HepG2 (cell line): ENCODE data around the gene P2RY8. TPM values are rescaled to one million over a fixed set of nuclear protein-coding genes. Genes with fewer than 3 reads are reported as not detected.

Experiments used
- ATAC-seq: fragments of 200-7000 bp; cut with Tn5 transposase; 3 replicates; pipeline ENCODE4 v1.9.1; 2020; ENCODE audit warnings: mild to moderate bottlenecking, moderate library complexity
- BruUV-seq: library from RNA; stranded (reverse); fragments of 400-500 nt; replicated peaks from 2 replicates; lab custom pipeline; 2021; lab: Mats Ljungman, UMichigan
- CTCF ChIA-PET: fragments of 300-600 bp; formaldehyde crosslinking; extraction: SDS; loops from one replicate; lab custom pipeline; 2021; ENCODE audit warnings: low total read pairs, inconsistent platforms, low intra/inter-chr PET ratio; lab: Yijun Ruan, JAX
- POLR2A ChIA-PET: fragments of 350-600 bp; sonication (Branson Sonifier 250); formaldehyde crosslinking; loops from one replicate; lab custom pipeline; 2020; ENCODE audit warnings: antibody characterized with exemption, inconsistent platforms; lab: Yijun Ruan, JAX
- DNase-seq: peaks from one replicate; pipeline ENCODE4 v3.0.0-alpha.2; 2015; ENCODE audit warnings: low spot score
- FAIRE-seq: peaks from 3 replicates; lab custom pipeline; 2011; peaks lifted over from hg19 to GRCh38; lab: Jason Lieb, UNC
- H2AFZ ChIP-seq: one replicate; pipeline ENCODE4 v1.6.1; 2011; ENCODE audit warnings: low read length, inconsistent platforms
- H3K27ac ChIP-seq: fragments of 300-600 bp; 3 replicates; pipeline ENCODE4 v1.8.0; 2011; ENCODE audit warnings: mixed run types, mild to moderate bottlenecking, mixed read lengths, low read length, inconsistent platforms; ENCODE audit not compliant: insufficient read depth; ENCODE audit errors: extremely low read length
- H3K27me3 ChIP-seq, 2 experiments: fragments of 200-600 bp in 1 of 2; 2 replicates in 1 of 2; 3 replicates in 1 of 2; pipeline versions ENCODE4 v1.6.0 to v1.8.0; 2011; ENCODE audit warnings: low read length in 2 of 2, mild to moderate bottlenecking in 2 of 2, moderate library complexity in 2 of 2, inconsistent platforms in 1 of 2; ENCODE audit not compliant: insufficient read depth in 2 of 2, control insufficient read depth in 1 of 2
- H3K36me3 ChIP-seq, 2 experiments: fragments of 200-600 bp in 1 of 2; replicated peaks in 1 of 2; 2 replicates in 1 of 2; 3 replicates in 1 of 2; pipeline versions ENCODE4 v1.5.1 to v1.8.0; 2011; ENCODE audit warnings: low read length in 2 of 2, inconsistent platforms in 1 of 2; ENCODE audit not compliant: insufficient read depth in 2 of 2, control insufficient read depth in 1 of 2
- H3K4me1 ChIP-seq: 2 replicates; pipeline ENCODE4 v1.5.1; 2012; ENCODE audit warnings: low read length, inconsistent platforms; ENCODE audit not compliant: insufficient read depth
- H3K4me2 ChIP-seq: 2 replicates; pipeline ENCODE4 v1.6.0; 2011; ENCODE audit warnings: low read depth, low read length, inconsistent platforms
- H3K4me3 ChIP-seq, 3 experiments: fragments of 200-600 bp in 1 of 3; sonication (generic), shearing (Covaris generic) in 1 of 3; replicated peaks in 1 of 3; 2 replicates each; pipeline ENCODE4 v1.5.1; 2011 to 2016; ENCODE audit warnings: low read length in 3 of 3, inconsistent platforms in 2 of 3, low read depth in 2 of 3, mild to moderate bottlenecking in 2 of 3, control low read depth in 1 of 3, mixed read lengths in 1 of 3; ENCODE audit not compliant: insufficient read depth in 1 of 3
- H3K79me2 ChIP-seq: one replicate; pipeline ENCODE4 v1.6.1; 2011; ENCODE audit warnings: low read length, inconsistent platforms; ENCODE audit not compliant: insufficient read depth
- H3K9ac ChIP-seq: 2 replicates; pipeline ENCODE4 v1.6.0; 2011; ENCODE audit warnings: mild to moderate bottlenecking, low read depth, low read length, inconsistent platforms; ENCODE audit not compliant: insufficient read depth
- H3K9me3 ChIP-seq: 2 replicates; pipeline ENCODE4 v1.5.1; 2012; ENCODE audit warnings: mild to moderate bottlenecking, low read length
- H4K20me1 ChIP-seq: 2 replicates; pipeline ENCODE4 v1.6.0; 2011; ENCODE audit warnings: inconsistent platforms, mild to moderate bottlenecking, low read length, moderate library complexity; ENCODE audit not compliant: insufficient read depth
- HNRNPK ChIP-seq: fragments of 200-400 bp; formaldehyde crosslinking; IDR thresholded peaks from 2 replicates; pipeline ENCODE4 v1.6.1; 2018; ENCODE audit warnings: low read length, low read depth, moderate library complexity, mild to moderate bottlenecking; ENCODE audit not compliant: poor library complexity, severe bottlenecking
- HNRNPLL ChIP-seq: fragments of 200-400 bp; formaldehyde crosslinking; IDR thresholded peaks from 2 replicates; pipeline ENCODE4 v1.6.1; 2017; ENCODE audit warnings: mild to moderate bottlenecking, low read depth, low read length; ENCODE audit not compliant: poor library complexity, severe bottlenecking
- RARA ChIP-seq: IDR thresholded peaks from 2 replicates; pipeline ENCODE4 v1.6.1; 2016; ENCODE audit warnings: missing genetic modification reagents, missing compliant biosample characterization
- WGBS: methylation state at CpG from one replicate; pipeline ENCODE4 v1.1.6; 2017; ENCODE audit warnings: low lambda C conversion rate; 5-methylcytosine and 5-hydroxymethylcytosine counted together
- in situ Hi-C: cut with HindIII; loops from 2 replicates; pipeline ENCODE4 v1.10.0; 2017; ENCODE audit warnings: low pct_unique_long_range_greater_than_20kb; ENCODE audit not compliant: extremely low pct_ligation_motif_present
- intact Hi-C: fragments of 100-400 bp; cut with micrococcal nuclease; formaldehyde crosslinking; loops from one replicate; pipeline ENCODE4 v1.10.0; 2022; ENCODE audit not compliant: unreplicated experiment
- polyA plus RNA-seq, 8 experiments: library from polyadenylated mRNA; depleted of rRNA in 3 of 8; stranded (reverse) in 7 of 8; unstranded in 1 of 8; fragments of >200 nt; fragmentation: Illumina TruSeq in 4 of 8; extraction: Trizol in 4 of 8; gene quantifications; 2 replicates each; pipeline versions ENCODE4 v1.2.1 to v1.2.3, GENCODE V29; 2011 to 2016; ENCODE audit warnings: low read depth in 4 of 8, missing spikeins in 1 of 8, mixed read lengths in 1 of 8; ENCODE audit not compliant: insufficient read depth in 1 of 8
- total RNA-seq, 5 experiments: library from RNA; depleted of rRNA; stranded (reverse); fragments of >200 nt; fragmentation: Illumina TruSeq; extraction: Trizol; gene quantifications; 2 replicates each; pipeline ENCODE4 v1.2.3, GENCODE V29; 2016; ENCODE audit warnings: low read depth in 1 of 5
- TF ChIP-seq, protein P1 (sequence below): sonication (generic); formaldehyde crosslinking; IDR thresholded peaks from 2 replicates; pipeline ENCODE4 v1.5.0; 2020; ENCODE audit warnings: mild to moderate bottlenecking, missing genetic modification reagents, moderate library complexity

Gene P2RY8
- total and polyA plus RNA-seq, 2 of the 13 experiments (the other 11 are each of a cell fraction or from before 2014, with no cell fraction given): 1.0 to 1.3 TPM

- no peak for DNase-seq
- Histone ChIP-seq H3K4me3 (no peak overlapping the region), H3K9me3 (no peaks in the 10 kb centered on the region), H3K36me3 (no peaks in the 10 kb centered on the region), H3K27ac (no peak overlapping the region), H3K4me2 (no peak overlapping the region), H3K79me2 (no peaks in the 10 kb centered on the region), H2AFZ (no peak overlapping the region), H4K20me1 (no peaks in the 10 kb centered on the region), H3K9ac (no peak overlapping the region), H3K27me3 (no peaks in the 10 kb centered on the region), H3K4me1 (no peaks in the 10 kb centered on the region)
- WGBS: 69% methylated on average over 2 of the region's 2 CpGs
- in situ Hi-C loops: loop anchor here (25.0 kb wide), 1 partner anchor 1139 kb away; no protein-coding TSS in a partner anchor
- intact Hi-C loops: no loop called here
- POLR2A ChIA-PET: no interaction called here
- no peak for TF ChIP-seq HNRNPLL
- CTCF ChIA-PET: no interaction called here
- ATAC-seq: no peak
- no TSS peak for BruUV-seq
- FAIRE-seq: no peak
Measured at GRCh38 chrX:1472975-1473374, 64.0 kb downstream of the P2RY8 start.

DNA sequence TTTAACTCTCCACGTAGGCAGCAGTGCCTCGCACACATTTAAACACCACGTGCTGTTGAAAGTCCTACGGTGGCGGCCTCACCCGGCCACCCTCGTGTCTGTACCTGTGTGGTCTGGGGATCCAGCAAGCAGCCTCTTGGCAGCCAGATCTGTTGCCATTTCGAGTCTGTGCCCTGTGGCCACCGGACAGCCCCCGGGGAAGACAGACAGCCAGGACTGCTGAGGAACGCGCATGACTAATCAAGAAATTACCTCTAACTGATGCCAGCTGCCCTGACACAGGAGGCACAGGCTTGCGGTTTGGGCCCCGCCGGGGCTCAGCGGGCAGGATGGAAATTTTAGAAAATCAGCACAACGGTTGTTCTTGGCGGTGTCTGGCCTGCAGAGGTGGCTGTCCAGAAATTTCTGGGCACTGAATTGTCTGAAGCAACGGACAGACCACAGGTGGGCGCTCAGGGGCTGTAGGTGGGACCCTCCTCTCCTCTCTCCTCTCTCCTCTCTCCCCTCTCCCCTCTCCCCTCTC lies 68.7 kb downstream of the P2RY8 start:
- ChIA-PET CTCF (no interaction called here), POLR2A (no interaction called here)
- 84% methylated on average over 15 of the region's 20 CpGs for WGBS
- Histone ChIP-seq H3K4me2 (no peak overlapping the region), H3K4me1 (no peaks in the 10 kb centered on the region), H3K27me3 (no peaks in the 10 kb centered on the region), H3K36me3 (no peaks in the 10 kb centered on the region), H3K27ac (no peak overlapping the region), H2AFZ (no peak overlapping the region), H4K20me1 (no peaks in the 10 kb centered on the region), H3K79me2 (no peaks in the 10 kb centered on the region), H3K4me3 (no peak overlapping the region), H3K9me3 (no peaks in the 10 kb centered on the region), H3K9ac (no peak overlapping the region)
- DNase-seq (no peak), ATAC-seq (peak; percentile 52), FAIRE-seq (no peak)
- in situ Hi-C loops: loop anchor here (5.0 to 25.0 kb wide), 2 partner anchors 114 to 1144 kb away; no protein-coding TSS in a partner anchor
- TF ChIP-seq HNRNPK (peak; percentile 80), RARA (CRISPR knock-in tag) (no peak)
- TF ChIP-seq, protein P1, sequence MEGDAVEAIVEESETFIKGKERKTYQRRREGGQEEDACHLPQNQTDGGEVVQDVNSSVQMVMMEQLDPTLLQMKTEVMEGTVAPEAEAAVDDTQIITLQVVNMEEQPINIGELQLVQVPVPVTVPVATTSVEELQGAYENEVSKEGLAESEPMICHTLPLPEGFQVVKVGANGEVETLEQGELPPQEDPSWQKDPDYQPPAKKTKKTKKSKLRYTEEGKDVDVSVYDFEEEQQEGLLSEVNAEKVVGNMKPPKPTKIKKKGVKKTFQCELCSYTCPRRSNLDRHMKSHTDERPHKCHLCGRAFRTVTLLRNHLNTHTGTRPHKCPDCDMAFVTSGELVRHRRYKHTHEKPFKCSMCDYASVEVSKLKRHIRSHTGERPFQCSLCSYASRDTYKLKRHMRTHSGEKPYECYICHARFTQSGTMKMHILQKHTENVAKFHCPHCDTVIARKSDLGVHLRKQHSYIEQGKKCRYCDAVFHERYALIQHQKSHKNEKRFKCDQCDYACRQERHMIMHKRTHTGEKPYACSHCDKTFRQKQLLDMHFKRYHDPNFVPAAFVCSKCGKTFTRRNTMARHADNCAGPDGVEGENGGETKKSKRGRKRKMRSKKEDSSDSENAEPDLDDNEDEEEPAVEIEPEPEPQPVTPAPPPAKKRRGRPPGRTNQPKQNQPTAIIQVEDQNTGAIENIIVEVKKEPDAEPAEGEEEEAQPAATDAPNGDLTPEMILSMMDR (CRISPR knock-in tag): peak; percentile 32; the same call in 1 of the 2 replicates
- intact Hi-C loops: no loop called here
- no TSS peak for BruUV-seq
